ENCODE data around the gene SYNGAP1.
"Not testable (repeated sequence)": the region's sequence is repeated elsewhere in the genome, so short reads cannot be mapped to it uniquely, and the experiment has no call there.

The SYNGAP1 gene

DNA sequence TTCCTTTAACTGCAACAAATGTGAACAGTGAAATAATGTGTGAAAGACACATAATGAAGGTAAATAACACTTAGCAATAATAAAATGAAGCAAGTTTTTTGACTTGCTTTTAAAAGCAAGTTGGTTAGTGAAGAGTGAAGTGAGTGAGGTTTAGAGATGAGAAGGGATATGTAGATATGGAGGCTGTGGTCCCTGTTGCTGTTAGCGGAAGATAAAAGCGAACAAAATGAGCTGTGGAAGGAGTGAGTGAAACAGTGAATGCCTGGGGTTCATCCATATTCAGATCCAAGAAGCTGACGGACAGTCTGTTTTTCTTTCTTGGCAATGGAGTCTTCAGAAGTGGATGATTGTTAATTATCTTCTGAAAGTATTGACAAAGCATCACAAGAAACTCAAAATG lies 58.0 kb downstream of the SYNGAP1 start:
- DNase-seq (ENCODE audit: low spot score) = no peak

- no peak for DNase-seq (ENCODE audit: low spot score)
Measured at GRCh38 chr6:33481192-33481591, 61.3 kb downstream of the SYNGAP1 start.

DNA sequence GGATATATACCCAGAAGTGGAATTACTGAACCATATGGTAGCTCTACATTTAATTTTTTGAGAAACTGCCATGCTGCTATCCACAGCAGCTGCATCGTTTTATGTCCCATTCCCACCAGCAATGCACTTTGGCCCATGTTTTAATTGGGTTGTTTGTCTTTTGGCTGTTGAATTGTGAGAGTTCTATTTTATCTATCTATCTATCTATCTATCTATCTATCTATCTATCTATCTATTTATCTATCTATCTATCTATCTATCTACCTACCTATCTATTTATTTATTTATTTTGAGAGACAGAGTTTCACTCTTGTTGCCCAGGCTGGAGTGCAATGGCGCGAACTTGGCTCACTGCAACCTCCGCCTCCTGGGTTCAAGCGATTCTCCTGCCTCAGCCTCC lies 62.8 kb downstream of the SYNGAP1 start:
- not testable (repeated sequence) for DNase-seq (ENCODE audit: low spot score)

DNA sequence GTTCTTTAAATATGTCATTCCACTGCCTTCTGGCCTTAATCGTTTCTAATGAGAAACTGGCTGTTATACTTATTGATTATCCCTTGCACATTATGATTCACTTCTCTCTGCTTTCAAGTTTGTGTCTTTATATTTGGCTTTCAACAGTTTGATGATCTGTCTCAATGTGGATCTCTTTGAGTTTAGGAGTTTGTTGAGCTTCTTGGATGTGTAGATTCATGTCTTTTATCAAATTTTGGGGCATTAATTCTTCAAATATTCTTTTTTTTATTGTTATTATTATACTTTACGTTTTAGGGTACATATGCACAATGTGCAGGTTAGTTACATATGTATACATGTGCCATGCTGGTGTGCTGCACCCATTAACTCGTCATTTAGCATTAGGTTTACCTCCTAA lies 63.8 kb downstream of the SYNGAP1 start:
- DNase-seq (ENCODE audit: low spot score) = no peak

DNA sequence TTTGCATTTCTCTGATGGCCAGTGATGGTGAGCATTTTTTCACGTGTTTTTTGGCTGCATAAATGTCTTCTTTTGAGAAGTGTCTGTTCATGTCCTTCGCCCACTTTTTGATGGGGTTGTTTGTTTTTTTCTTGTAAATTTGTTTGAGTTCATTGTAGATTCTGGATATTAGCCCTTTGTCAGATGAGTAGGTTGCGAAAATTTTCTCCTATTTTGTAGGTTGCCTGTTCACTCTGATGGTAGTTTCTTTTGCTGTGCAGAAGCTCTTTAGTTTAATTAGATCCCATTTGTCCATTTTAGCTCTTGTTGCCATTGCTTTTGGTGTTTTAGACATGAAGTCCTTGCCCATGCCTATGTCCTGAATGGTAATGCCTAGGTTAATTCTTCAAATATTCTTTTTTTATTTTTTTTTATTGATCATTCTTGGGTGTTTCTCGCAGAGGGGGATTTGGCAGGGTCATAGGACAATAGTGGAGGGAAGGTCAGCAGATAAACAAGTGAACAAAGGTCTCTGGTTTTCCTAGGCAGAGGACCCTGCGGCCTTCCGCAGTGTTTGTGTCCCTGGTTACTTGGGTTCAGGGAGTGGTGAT lies 64.9 kb downstream of the SYNGAP1 start:
- not testable (repeated sequence) for DNase-seq (ENCODE audit: low spot score)

- not testable (repeated sequence) for DNase-seq (ENCODE audit: low spot score)
Measured at GRCh38 chr6:33485680-33486079, 65.8 kb downstream of the SYNGAP1 start.

DNA sequence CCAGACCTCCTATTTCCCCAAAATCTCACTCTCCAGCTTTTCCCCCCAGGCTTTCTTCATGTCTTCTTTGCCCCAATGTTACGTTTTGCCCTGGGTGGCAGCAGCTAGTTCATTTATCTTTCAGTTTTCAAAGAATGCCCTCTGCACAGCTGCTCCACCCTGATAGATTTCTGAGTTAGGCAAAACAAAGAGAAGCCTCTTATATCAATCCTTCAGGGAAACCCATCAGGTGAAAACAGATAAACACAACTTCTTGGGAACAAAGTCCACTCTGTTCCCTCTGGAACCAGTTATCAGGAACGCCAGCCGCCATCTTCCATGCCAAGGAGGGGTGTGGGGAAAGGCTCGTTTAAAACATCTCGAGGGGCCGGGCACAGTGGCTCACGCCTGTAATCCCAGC lies 68.5 kb downstream of the SYNGAP1 start:
- DNase-seq (ENCODE audit: low spot score) = no peak

GRCh38 chr6:33490198-33490597 lies 70.3 kb downstream of the SYNGAP1 start:
- DNase-seq (ENCODE audit: low spot score) = no peak

- no peak for DNase-seq (ENCODE audit: low spot score)
Measured at GRCh38 chr6:33490621-33491020, 70.8 kb downstream of the SYNGAP1 start.

DNA sequence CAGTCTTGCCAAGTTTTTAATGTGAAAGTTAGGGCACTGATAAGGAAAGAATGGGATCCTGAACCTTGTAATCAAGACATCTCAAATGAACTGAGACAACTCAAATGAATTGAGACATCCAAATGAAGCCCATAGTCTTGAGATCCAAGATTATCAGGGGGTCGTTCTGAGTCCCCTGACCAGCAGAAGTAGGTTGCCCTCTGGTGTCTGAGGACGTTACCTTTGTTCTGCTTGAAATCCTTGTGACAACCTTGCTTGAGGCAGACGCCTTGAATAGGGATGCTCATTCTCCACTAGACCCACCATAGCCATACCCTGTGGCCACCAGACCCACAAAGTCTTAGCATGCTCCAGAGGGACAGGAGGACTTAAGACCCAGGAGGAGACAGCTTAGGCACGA lies 72.2 kb downstream of the SYNGAP1 start:
- DNase-seq (ENCODE audit: low spot score) = no peak

GRCh38 chr6:33497157-33497556 lies 77.3 kb downstream of the SYNGAP1 start:
- no peak for DNase-seq (ENCODE audit: low spot score)

DNA sequence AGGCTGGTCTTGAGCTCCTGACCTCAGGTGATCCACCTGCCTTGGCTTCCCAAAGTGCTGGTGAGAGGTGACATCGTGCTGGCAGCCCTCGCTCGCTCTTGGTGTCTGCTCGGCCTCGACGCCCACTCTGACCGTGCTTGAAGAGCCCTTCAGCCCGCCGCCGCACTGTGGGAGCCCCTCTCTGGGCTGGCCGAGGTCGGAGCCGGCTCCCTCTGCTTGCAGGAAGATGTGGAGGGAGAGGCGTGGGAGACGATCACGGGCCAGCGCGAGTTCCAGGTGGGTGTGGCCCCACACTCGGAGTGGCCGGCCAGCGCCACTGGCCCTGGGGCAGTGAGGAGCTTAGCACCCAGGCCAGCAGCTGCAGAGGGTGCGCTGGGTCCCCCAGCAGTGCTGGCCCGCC lies 82.6 kb downstream of the SYNGAP1 start:
- DNase-seq (ENCODE audit: low spot score) = no peak

- no peak for DNase-seq (ENCODE audit: low spot score)
Measured at GRCh38 chr6:33504486-33504885, 84.6 kb downstream of the SYNGAP1 start.

Data from GM03348 (cell line).